Neural crest cell (in vitro differentiated cells): ENCODE data around the gene ZBTB20. TPM values are rescaled to one million over a fixed set of nuclear protein-coding genes. Genes with fewer than 3 reads are reported as not detected.
A peak's percentile ranks its signal among the peaks of the same experiment; 100 is the strongest.

Experiments used
- DNase-seq: peaks from one replicate; pipeline ENCODE4 v3.0.0; 2021; ENCODE audit warnings: low read depth, mixed read lengths, low spot score
- H3K27ac Mint-ChIP-seq: one replicate; pipeline ENCODE4 v1.8.0; 2021; ENCODE audit warnings: mild to moderate bottlenecking, mixed read lengths; ENCODE audit not compliant: unreplicated experiment
- H3K27me3 Mint-ChIP-seq: 2 replicates; pipeline ENCODE4 v1.8.0; 2021; ENCODE audit warnings: low read depth, mild to moderate bottlenecking, mixed read lengths
- H3K36me3 Mint-ChIP-seq: 2 replicates; pipeline ENCODE4 v1.8.0; 2021; ENCODE audit warnings: low read depth, mild to moderate bottlenecking, mixed read lengths
- H3K4me1 Mint-ChIP-seq: 2 replicates; pipeline ENCODE4 v1.8.0; 2021; ENCODE audit warnings: mixed read lengths
- H3K4me3 Mint-ChIP-seq: one replicate; pipeline ENCODE4 v1.8.0; 2021; ENCODE audit warnings: mild to moderate bottlenecking, mixed read lengths
- H3K9me3 Mint-ChIP-seq: 2 replicates; pipeline ENCODE4 v1.8.0; 2021; ENCODE audit warnings: mixed read lengths
- total RNA-seq: library from RNA; stranded (reverse); gene quantifications from 2 replicates; pipeline ENCODE4 v1.2.1, GENCODE V29; 2021
- TF ChIP-seq, protein P1 (sequence below): fragments of 200-600 bp; sonication (generic); conservative IDR thresholded peaks from 2 replicates; pipeline ENCODE4 v1.5.0; 2021; ENCODE audit warnings: antibody characterized with exemption, mild to moderate bottlenecking

The ZBTB20 gene
- total RNA-seq, 1 donor from 2014 or later: 12.4 TPM

GRCh38 chr3:114595522-114596028 lies 551.5 kb downstream of the ZBTB20 start:
- H3K4me3 Mint-ChIP-seq: no peak overlapping the region
- H3K9me3 Mint-ChIP-seq: peaks cover 3% of the 10 kb centered on the region
- peaks cover 14% of the 10 kb centered on the region for H3K4me1 Mint-ChIP-seq
- no peaks in the 10 kb centered on the region for H3K27me3 Mint-ChIP-seq
- TF ChIP-seq, protein P1, sequence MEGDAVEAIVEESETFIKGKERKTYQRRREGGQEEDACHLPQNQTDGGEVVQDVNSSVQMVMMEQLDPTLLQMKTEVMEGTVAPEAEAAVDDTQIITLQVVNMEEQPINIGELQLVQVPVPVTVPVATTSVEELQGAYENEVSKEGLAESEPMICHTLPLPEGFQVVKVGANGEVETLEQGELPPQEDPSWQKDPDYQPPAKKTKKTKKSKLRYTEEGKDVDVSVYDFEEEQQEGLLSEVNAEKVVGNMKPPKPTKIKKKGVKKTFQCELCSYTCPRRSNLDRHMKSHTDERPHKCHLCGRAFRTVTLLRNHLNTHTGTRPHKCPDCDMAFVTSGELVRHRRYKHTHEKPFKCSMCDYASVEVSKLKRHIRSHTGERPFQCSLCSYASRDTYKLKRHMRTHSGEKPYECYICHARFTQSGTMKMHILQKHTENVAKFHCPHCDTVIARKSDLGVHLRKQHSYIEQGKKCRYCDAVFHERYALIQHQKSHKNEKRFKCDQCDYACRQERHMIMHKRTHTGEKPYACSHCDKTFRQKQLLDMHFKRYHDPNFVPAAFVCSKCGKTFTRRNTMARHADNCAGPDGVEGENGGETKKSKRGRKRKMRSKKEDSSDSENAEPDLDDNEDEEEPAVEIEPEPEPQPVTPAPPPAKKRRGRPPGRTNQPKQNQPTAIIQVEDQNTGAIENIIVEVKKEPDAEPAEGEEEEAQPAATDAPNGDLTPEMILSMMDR: no peak
- H3K27ac Mint-ChIP-seq: no peak overlapping the region
- no peaks in the 10 kb centered on the region for H3K36me3 Mint-ChIP-seq
- no peak for DNase-seq

GRCh38 chr3:114590309-114591047 lies 556.6 kb downstream of the ZBTB20 start:
- H3K27ac Mint-ChIP-seq: no peak overlapping the region
- peaks cover 3% of the 10 kb centered on the region for H3K9me3 Mint-ChIP-seq
- H3K36me3 Mint-ChIP-seq: no peaks in the 10 kb centered on the region
- H3K4me1 Mint-ChIP-seq: peaks cover 22% of the 10 kb centered on the region
- TF ChIP-seq, protein P1: no peak
- H3K4me3 Mint-ChIP-seq: no peak overlapping the region
- H3K27me3 Mint-ChIP-seq: no peaks in the 10 kb centered on the region
- no peak for DNase-seq

GRCh38 chr3:114587986-114588385 lies 559.1 kb downstream of the ZBTB20 start:
- no peaks in the 10 kb centered on the region for H3K9me3 Mint-ChIP-seq
- TF ChIP-seq, protein P1: no peak

GRCh38 chr3:114586119-114586518 lies 561.0 kb downstream of the ZBTB20 start:
- peaks cover 22% of the 10 kb centered on the region for H3K4me1 Mint-ChIP-seq
- TF ChIP-seq, protein P1: no peak
- no peaks in the 10 kb centered on the region for H3K36me3 Mint-ChIP-seq
- no peak for DNase-seq
- H3K9me3 Mint-ChIP-seq: no peaks in the 10 kb centered on the region
- no peak overlapping the region for H3K27ac Mint-ChIP-seq
- H3K4me3 Mint-ChIP-seq: no peak overlapping the region
- H3K27me3 Mint-ChIP-seq: no peaks in the 10 kb centered on the region

More at GRCh38 chr3:114587986-114588385, 559.1 kb downstream of the ZBTB20 start:
- H3K4me1 Mint-ChIP-seq: peaks cover 22% of the 10 kb centered on the region
- H3K36me3 Mint-ChIP-seq: no peaks in the 10 kb centered on the region
- H3K27me3 Mint-ChIP-seq: no peaks in the 10 kb centered on the region
- peak overlapping the region; percentile 59 for H3K27ac Mint-ChIP-seq
- DNase-seq: no peak
- H3K4me3 Mint-ChIP-seq: no peak overlapping the region

DNA sequence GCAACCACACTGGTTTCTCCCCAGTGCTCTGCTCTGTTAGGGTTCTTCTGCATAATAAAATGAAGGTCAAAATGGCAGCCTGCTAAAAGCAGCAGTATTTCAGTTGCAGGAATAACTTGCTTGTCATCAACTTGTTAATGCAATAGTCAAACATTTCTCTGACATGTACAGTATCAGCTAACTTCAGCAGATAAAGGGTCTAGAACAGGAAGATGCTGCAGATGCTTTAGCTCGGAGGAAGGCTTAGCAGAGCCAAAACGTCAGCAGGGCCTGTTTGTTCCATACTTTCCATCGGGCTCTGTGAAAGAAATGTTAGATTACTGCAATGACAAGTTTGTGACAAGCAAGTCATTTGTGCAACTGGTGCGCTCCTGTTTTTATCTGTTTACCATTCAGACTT lies 561.4 kb downstream of the ZBTB20 start:
- Mint-ChIP-seq H3K36me3 (no peaks in the 10 kb centered on the region), H3K4me3 (no peak overlapping the region), H3K9me3 (no peaks in the 10 kb centered on the region), H3K27ac (no peak overlapping the region), H3K27me3 (no peaks in the 10 kb centered on the region), H3K4me1 (peaks cover 22% of the 10 kb centered on the region)
- TF ChIP-seq, protein P1: no peak
- no peak for DNase-seq
